Inflammatory macrophage (primary cell): ENCODE data around the gene TRAPPC8.

Experiments
- DNase-seq, 2 donors: peaks; one replicate each; pipeline ENCODE4 v3.0.0-alpha.2; 2020 to 2022

TRAPPC8 gene

DNA sequence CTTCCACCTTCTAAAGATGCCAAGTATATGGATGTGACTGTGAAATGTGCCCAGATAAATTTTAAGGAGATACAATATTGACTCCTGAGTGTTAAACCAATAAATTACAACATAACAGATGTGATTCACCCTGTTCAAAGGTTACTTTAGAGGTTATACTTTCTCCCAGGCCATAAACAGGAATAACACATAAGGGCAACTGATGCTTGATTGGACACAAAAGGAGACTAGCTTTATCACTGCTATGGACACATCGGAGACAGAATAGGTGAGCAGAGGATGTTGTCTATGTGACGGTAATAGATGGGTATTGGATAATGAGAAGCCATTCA is 150.4 kb downstream of the TRAPPC8 start:
- DNase-seq, result no peak

DNA sequence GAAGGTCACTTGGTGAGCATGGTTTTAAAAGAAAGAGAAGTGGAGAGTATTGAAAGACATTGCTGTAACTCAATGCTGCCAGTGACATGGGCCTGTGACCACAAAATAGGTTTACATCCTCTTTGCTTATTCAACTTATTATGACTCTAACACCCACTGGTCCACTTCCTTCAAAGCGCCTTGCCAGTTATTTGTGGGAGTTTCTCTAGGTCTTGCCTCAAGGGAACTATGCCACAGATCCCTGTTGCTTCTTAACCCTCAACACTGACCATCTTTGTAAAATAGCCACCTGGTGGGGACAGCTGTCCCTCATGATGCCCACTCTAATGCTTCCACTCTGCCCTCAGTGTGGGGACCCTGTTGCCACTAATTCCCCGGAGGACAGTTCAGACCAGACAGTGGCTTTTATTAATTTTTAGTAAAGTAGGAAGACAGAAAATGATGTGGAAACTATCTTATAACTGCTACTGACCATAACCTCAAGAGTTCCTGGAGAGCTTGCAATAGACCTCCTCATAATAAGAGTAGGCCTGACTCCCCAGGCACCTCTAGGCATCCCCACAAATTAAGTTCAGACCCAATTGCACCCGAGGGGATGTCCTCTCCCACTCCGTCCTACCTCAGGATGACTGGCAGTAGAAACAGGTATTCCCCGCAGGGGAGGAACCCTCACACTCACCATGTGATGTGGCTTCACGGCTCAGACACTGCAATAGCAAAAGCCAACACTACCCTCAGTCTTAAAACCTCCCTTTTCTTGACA is 150.9 kb downstream of the TRAPPC8 start:
- DNase-seq, result peak; percentile 93 to 94

DNA sequence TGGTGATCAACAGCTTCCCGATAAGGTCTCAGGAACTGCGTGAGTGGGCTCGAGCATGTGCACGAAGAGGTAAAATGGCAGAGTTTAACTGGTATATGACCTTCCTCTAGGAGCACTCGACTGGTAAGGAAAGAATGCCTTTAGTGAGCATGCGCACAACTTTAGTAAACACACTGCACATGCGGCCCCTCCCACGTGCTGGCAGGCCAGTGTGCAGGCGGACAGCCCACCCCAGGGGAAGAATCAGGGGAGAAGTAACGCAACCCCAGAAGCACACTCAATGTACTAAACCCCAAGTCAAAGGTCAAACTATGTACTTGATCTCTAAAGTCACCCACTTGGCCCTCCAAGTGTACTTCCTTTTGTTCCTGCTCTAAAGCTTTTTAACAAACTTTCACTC is 153.5 kb downstream of the TRAPPC8 start:
- peak; percentile 32 to 43 for DNase-seq

DNA sequence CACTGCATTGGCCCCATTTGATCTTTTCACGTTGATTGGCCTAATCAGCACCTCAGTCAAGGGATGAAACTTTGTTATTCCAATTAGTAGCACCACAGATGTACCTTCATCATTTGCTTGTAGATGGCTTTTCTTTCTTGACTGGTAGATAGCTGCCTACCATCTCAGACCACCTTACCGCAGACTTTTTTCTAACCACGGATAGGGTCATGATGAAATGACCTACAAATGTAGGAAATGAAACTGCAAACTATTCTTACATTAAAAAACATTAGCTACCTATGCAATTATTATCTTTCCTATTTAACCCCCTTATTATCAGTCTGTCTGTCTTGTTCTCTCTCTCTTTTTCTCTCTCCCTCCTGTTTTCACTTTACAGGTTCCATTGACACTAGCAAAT is 159.9 kb downstream of the TRAPPC8 start:
- DNase-seq, result no peak
